LNCaP clone FGC (cell line): ENCODE data around the gene KDM1A.
"Not testable (repeated sequence)": the region's sequence is repeated elsewhere in the genome, so short reads cannot be mapped to it uniquely, and the experiment has no call there.

Source experiments
- DNase-seq: peaks from one replicate; pipeline ENCODE4 v3.0.0-alpha.2; 2011; ENCODE audit warnings: low read depth
- H3K4me3 ChIP-seq: 2 replicates; pipeline ENCODE4 v1.5.1; 2011; ENCODE audit warnings: mild to moderate bottlenecking, low read depth, low read length, control low read depth
- TF ChIP-seq, protein P1 (sequence below): IDR thresholded peaks from 2 replicates; pipeline ENCODE4 v1.5.1; 2012; ENCODE audit warnings: mild to moderate bottlenecking; ENCODE audit not compliant: control insufficient read depth, insufficient read depth; ENCODE audit errors: extremely low read depth

The KDM1A gene

GRCh38 chr1:22976127-22976460 lies 43.2 kb upstream of the KDM1A start:
- no peak overlapping the region for H3K4me3 ChIP-seq
- TF ChIP-seq, protein P1, sequence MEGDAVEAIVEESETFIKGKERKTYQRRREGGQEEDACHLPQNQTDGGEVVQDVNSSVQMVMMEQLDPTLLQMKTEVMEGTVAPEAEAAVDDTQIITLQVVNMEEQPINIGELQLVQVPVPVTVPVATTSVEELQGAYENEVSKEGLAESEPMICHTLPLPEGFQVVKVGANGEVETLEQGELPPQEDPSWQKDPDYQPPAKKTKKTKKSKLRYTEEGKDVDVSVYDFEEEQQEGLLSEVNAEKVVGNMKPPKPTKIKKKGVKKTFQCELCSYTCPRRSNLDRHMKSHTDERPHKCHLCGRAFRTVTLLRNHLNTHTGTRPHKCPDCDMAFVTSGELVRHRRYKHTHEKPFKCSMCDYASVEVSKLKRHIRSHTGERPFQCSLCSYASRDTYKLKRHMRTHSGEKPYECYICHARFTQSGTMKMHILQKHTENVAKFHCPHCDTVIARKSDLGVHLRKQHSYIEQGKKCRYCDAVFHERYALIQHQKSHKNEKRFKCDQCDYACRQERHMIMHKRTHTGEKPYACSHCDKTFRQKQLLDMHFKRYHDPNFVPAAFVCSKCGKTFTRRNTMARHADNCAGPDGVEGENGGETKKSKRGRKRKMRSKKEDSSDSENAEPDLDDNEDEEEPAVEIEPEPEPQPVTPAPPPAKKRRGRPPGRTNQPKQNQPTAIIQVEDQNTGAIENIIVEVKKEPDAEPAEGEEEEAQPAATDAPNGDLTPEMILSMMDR, result no peak
- DNase-seq, result no peak

GRCh38 chr1:22976461-22977243 lies 42.6 kb upstream of the KDM1A start:
- TF ChIP-seq, protein P1, result peak; percentile 86
- DNase-seq, result no peak
- H3K4me3 ChIP-seq, result no peak overlapping the region

- no peak overlapping the region for H3K4me3 ChIP-seq
- DNase-seq, result no peak
- TF ChIP-seq, protein P1, result no peak
Observed at GRCh38 chr1:22978299-22978698, 41.0 kb upstream of the KDM1A start.

- H3K4me3 ChIP-seq, DNase-seq: not testable (repeated sequence)
Observed at GRCh38 chr1:22980471-22980790, 38.8 kb upstream of the KDM1A start.

- no peak overlapping the region for H3K4me3 ChIP-seq
Observed at GRCh38 chr1:22983944-22984343, 35.3 kb upstream of the KDM1A start.

DNA sequence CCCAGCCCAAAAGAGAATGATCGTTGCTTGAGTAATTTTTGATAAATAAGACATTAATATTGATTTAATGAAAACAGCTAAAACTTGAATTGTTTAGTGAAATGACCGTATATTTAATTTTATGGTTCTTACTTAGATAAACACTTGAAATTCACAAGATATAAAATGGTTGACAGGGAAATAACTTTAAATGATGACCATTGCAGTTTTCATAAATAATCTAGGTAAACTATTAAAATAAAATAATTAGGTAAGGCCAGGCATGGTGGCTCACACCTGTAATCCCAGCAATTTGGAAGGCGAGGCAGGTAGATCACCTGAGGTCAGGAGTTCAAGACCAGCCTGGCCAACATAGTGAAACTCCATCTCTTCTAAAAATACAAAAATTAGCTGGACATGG lies 26.9 kb upstream of the KDM1A start:
- DNase-seq, H3K4me3 ChIP-seq: not testable (repeated sequence)

More at GRCh38 chr1:22983944-22984343, 35.3 kb upstream of the KDM1A start:
- no peak for DNase-seq
- TF ChIP-seq, protein P1, result no peak

DNA sequence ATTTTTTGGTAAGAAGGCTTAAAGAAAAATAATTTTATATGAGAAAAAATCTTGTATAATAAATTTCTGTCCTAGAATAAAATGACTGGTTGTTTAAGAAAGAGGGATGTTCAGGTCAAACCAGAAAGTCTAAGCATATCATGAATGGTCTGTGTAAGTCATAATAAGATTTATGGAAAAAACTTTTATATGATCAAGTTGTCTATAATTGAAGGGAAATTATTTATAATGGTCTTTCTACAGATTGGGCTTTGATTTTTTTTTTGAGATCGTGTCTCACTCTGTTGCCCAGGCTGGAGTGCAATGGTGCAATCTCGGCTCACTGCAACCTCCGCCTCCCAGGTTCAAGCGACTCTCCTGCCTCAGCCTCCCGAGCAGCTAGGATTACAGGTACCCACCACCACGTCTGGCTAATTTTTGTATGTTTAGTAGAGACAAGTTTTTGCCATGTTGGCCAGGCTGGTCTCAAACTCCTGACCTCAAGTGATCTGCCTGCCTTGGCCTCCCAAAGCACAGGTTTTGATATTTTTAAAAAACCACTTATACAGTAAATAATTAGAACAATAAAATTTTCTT lies 26.0 kb upstream of the KDM1A start:
- not testable (repeated sequence) for DNase-seq, H3K4me3 ChIP-seq

DNA sequence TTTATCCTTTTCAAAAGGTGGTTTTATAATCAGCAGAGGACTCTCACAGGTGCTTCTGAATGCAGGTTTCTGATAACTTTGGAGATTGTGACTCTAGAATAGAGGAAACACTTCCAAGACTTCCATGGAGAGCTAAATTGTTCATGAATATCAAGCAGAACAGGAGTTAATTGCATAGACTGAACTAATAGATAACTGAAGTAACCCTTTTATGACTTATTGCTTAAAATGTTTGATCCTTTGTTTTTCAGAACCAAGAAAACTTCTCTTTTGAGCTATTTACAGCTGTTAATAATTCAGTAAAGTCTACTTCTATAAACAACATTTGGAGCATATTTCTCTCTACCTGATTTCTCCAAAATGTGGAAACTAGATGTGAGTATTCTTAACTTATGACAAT lies 23.5 kb upstream of the KDM1A start:
- H3K4me3 ChIP-seq, result no peak overlapping the region
- TF ChIP-seq, protein P1, result no peak
- no peak for DNase-seq

DNA sequence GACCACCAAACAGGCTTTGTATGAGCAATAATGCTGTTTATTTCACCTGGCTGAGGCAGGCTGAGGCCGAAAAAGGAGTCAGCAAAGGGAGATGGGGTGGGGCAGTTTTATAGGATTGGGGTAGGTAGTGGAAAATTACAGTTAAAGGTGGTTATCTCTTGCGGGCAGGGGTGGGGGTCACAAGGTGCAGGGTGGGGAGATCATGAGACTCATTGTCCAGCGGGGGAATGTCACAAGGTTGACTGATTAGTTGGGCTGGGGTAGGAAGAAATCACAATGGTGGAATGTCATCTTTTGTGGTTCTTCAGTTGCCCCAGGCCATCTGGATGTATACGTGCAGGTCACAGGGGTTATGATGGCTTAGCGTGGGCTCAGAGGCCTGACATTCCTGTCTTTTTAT lies 21.7 kb upstream of the KDM1A start:
- not testable (repeated sequence) for DNase-seq, H3K4me3 ChIP-seq

GRCh38 chr1:23000133-23000532 lies 19.1 kb upstream of the KDM1A start:
- not testable (repeated sequence) for DNase-seq

GRCh38 chr1:23002218-23002617 lies 17.1 kb upstream of the KDM1A start:
- DNase-seq, result not testable (repeated sequence)

More at GRCh38 chr1:23000133-23000532, 19.1 kb upstream of the KDM1A start:
- not testable (repeated sequence) for H3K4me3 ChIP-seq

More at GRCh38 chr1:23002218-23002617, 17.1 kb upstream of the KDM1A start:
- H3K4me3 ChIP-seq, result not testable (repeated sequence)
